H9 (cell line): Measurements from ENCODE around the gene RABGAP1L. TPM values are rescaled to one million over a fixed set of nuclear protein-coding genes. Genes with fewer than 3 reads are reported as not detected.

ENCODE experiments used
- DNase-seq: peaks from one replicate; pipeline ENCODE4 v3.0.0-alpha.2; 2017
- H2AFZ ChIP-seq: one replicate; pipeline ENCODE4 v1.6.1; 2013; ENCODE audit warnings: mild to moderate bottlenecking, low read length, control low read depth, moderate library complexity
- H2AK5ac ChIP-seq: 2 replicates; pipeline ENCODE4 v1.6.1; 2013; ENCODE audit warnings: low read length, control low read depth, mixed read lengths; ENCODE audit not compliant: insufficient read length
- H2BK120ac ChIP-seq: one replicate; pipeline ENCODE4 v1.6.1; 2013; ENCODE audit warnings: low read depth, mild to moderate bottlenecking, low read length, control low read depth, inconsistent platforms; ENCODE audit not compliant: poor library complexity, severe bottlenecking
- H2BK12ac ChIP-seq: 2 replicates; pipeline ENCODE4 v1.6.1; 2013; ENCODE audit warnings: low read length, control low read depth, mixed read lengths, low read depth; ENCODE audit not compliant: insufficient read length
- H2BK15ac ChIP-seq: 2 replicates; pipeline ENCODE4 v1.6.1; 2013; ENCODE audit warnings: low read depth, low read length, control low read depth
- H2BK20ac ChIP-seq: one replicate; pipeline ENCODE4 v1.6.1; 2013; ENCODE audit warnings: low read depth, mild to moderate bottlenecking, low read length, control low read depth, inconsistent platforms; ENCODE audit not compliant: poor library complexity, severe bottlenecking
- H2BK5ac ChIP-seq: 2 replicates; pipeline ENCODE4 v1.6.1; 2013; ENCODE audit warnings: low read length, control low read depth, mixed read lengths; ENCODE audit not compliant: insufficient read length
- H3K14ac ChIP-seq: 2 replicates; pipeline ENCODE4 v1.6.1; 2013; ENCODE audit warnings: low read length, control low read depth; ENCODE audit not compliant: insufficient read depth
- H3K18ac ChIP-seq: 2 replicates; pipeline ENCODE4 v1.6.1; 2013; ENCODE audit warnings: low read depth, mild to moderate bottlenecking, mixed read lengths, low read length, control low read depth; ENCODE audit not compliant: insufficient read length
- H3K23ac ChIP-seq: 2 replicates; pipeline ENCODE4 v1.6.1; 2013; ENCODE audit warnings: low read length, control low read depth, mixed read lengths, low read depth; ENCODE audit not compliant: insufficient read length
- H3K23me2 ChIP-seq: 2 replicates; pipeline ENCODE4 v1.6.1; 2013; ENCODE audit warnings: low read depth, mild to moderate bottlenecking, mixed read lengths, low read length, control low read depth; ENCODE audit not compliant: insufficient read length, poor library complexity, severe bottlenecking
- H3K27ac ChIP-seq: 2 replicates; pipeline ENCODE4 v1.5.1; 2013; ENCODE audit warnings: low read length, control low read depth, mixed read lengths, low read depth; ENCODE audit not compliant: insufficient read length
- H3K27me3 ChIP-seq: 2 replicates; pipeline ENCODE4 v1.6.1; 2013; ENCODE audit warnings: low read length, control low read depth, inconsistent platforms; ENCODE audit not compliant: insufficient read depth
- H3K4ac ChIP-seq: 2 replicates; pipeline ENCODE4 v1.6.1; 2013; ENCODE audit warnings: low read depth, mild to moderate bottlenecking, control low read depth, inconsistent platforms, low read length, moderate library complexity
- H3K4me1 ChIP-seq: 2 replicates; pipeline ENCODE4 v1.6.1; 2013; ENCODE audit warnings: low read length, control low read depth, inconsistent platforms; ENCODE audit not compliant: insufficient read depth
- H3K4me2 ChIP-seq: 2 replicates; pipeline ENCODE4 v1.6.1; 2013; ENCODE audit warnings: low read length, control low read depth, mixed read lengths; ENCODE audit not compliant: insufficient read length, insufficient read depth
- H3K56ac ChIP-seq: 2 replicates; pipeline ENCODE4 v1.6.1; 2013; ENCODE audit warnings: low read depth, mild to moderate bottlenecking, mixed read lengths, low read length, control low read depth; ENCODE audit not compliant: insufficient read length
- H3K79me1 ChIP-seq: 2 replicates; pipeline ENCODE4 v1.6.1; 2013; ENCODE audit warnings: low read depth, mild to moderate bottlenecking, moderate library complexity, low read length, control low read depth, inconsistent platforms; ENCODE audit not compliant: insufficient read depth, poor library complexity, severe bottlenecking
- H3K79me2 ChIP-seq: 2 replicates; pipeline ENCODE4 v1.6.1; 2013; ENCODE audit warnings: low read length, control low read depth, inconsistent platforms; ENCODE audit not compliant: insufficient read depth
- H3K9ac ChIP-seq: 2 replicates; pipeline ENCODE4 v1.6.1; 2013; ENCODE audit warnings: low read length, control low read depth, mixed read lengths; ENCODE audit not compliant: insufficient read length; ENCODE audit errors: extremely low read depth
- H3K9me3 ChIP-seq: one replicate; pipeline ENCODE4 v1.6.1; 2013; ENCODE audit warnings: low read depth, low read length, inconsistent platforms; ENCODE audit not compliant: control insufficient read depth
- H3T11ph ChIP-seq: one replicate; pipeline ENCODE4 v1.6.1; 2013; ENCODE audit warnings: mild to moderate bottlenecking, low read length, control low read depth, inconsistent platforms
- H4K20me1 ChIP-seq: one replicate; pipeline ENCODE4 v1.6.1; 2013; ENCODE audit not compliant: control insufficient read depth, insufficient read length, insufficient read depth
- H4K5ac ChIP-seq: 2 replicates; pipeline ENCODE4 v1.6.1; 2013; ENCODE audit warnings: low read depth, mild to moderate bottlenecking, mixed read lengths, low read length, control low read depth; ENCODE audit not compliant: insufficient read length
- H4K8ac ChIP-seq: replicated peaks from 2 replicates; pipeline ENCODE4 v1.6.1; 2013; ENCODE audit warnings: low read length, control low read depth, mixed read lengths, low read depth; ENCODE audit not compliant: insufficient read length
- H4K91ac ChIP-seq: 2 replicates; pipeline ENCODE4 v1.6.1; 2013; ENCODE audit warnings: low read depth, mild to moderate bottlenecking, moderate library complexity, mixed read lengths, low read length, control low read depth; ENCODE audit not compliant: insufficient read length
- H3K27ac Mint-ChIP-seq, 3 experiments: 2 replicates in 2 of 3; 3 replicates in 1 of 3; pipeline ENCODE4 v1.8.0; 2020 to 2021; ENCODE audit warnings: mixed read lengths in 3 of 3, mild to moderate bottlenecking in 1 of 3, moderate library complexity in 1 of 3
- H3K27me3 Mint-ChIP-seq: 2 replicates; pipeline ENCODE4 v1.8.0; 2021; ENCODE audit warnings: low read depth, mild to moderate bottlenecking, moderate library complexity, mixed read lengths
- H3K36me3 Mint-ChIP-seq, 3 experiments: 2 replicates in 2 of 3; 3 replicates in 1 of 3; pipeline ENCODE4 v1.8.0; 2020 to 2021; ENCODE audit warnings: low read depth in 3 of 3, mixed read lengths in 3 of 3; ENCODE audit not compliant: insufficient read depth in 1 of 3
- H3K4me1 Mint-ChIP-seq, 2 experiments: 2 replicates each; pipeline ENCODE4 v1.8.0; 2020; ENCODE audit warnings: mixed read lengths in 2 of 2
- H3K4me3 Mint-ChIP-seq, 2 experiments: 2 replicates in 1 of 2; 3 replicates in 1 of 2; pipeline ENCODE4 v1.8.0; 2020 to 2021; ENCODE audit warnings: mild to moderate bottlenecking in 2 of 2, mixed read lengths in 2 of 2, moderate library complexity in 1 of 2
- H3K9me3 Mint-ChIP-seq, 2 experiments: 2 replicates in 1 of 2; 3 replicates in 1 of 2; pipeline ENCODE4 v1.8.0; 2020; ENCODE audit warnings: mild to moderate bottlenecking in 2 of 2, mixed read lengths in 2 of 2, moderate library complexity in 1 of 2
- CTCF ChIP-seq: fragments of 200-600 bp; sonication (generic); conservative IDR thresholded peaks from 3 replicates; pipeline ENCODE4 v1.8.0; 2021; ENCODE audit warnings: antibody characterized with exemption, mild to moderate bottlenecking
- WGBS: extraction: QIAGEN DNeasy Blood & Tissue Kit; methylation state at CpG from one replicate; pipeline ENCODE4 v1.1.7; 2013; ENCODE audit warnings: missing lambda C conversion rate, low lambda C conversion rate, mixed read lengths; ENCODE audit not compliant: insufficient read length; ENCODE audit errors: extremely low coverage; 5-methylcytosine and 5-hydroxymethylcytosine counted together
- total RNA-seq: library from RNA; stranded (reverse); gene quantifications from 2 replicates; pipeline ENCODE4 v1.2.1, GENCODE V29; 2021

Gene RABGAP1L
- total RNA-seq, 1 experiment from 2014 or later, result 147 TPM

GRCh38 chr1:174426153-174426552, 266.8 kb downstream of the RABGAP1L start:
- Histone ChIP-seq H3K27ac (no peak overlapping the region), H4K8ac (no peak overlapping the region), H3K79me1 (no peaks in the 10 kb centered on the region), H3K4me1 (no peaks in the 10 kb centered on the region), H3K9ac (no peak overlapping the region), H4K91ac (no peak overlapping the region), H3K4ac (no peak overlapping the region), H2BK120ac (no peak overlapping the region), H3K23me2 (no peaks in the 10 kb centered on the region), H4K5ac (no peak overlapping the region), H3K4me2 (no peak overlapping the region), H3K14ac (no peak overlapping the region), H4K20me1 (no peaks in the 10 kb centered on the region), H3K27me3 (no peaks in the 10 kb centered on the region), H2AK5ac (no peak overlapping the region), H2AFZ (no peak overlapping the region), H2BK12ac (no peak overlapping the region), H3K23ac (no peak overlapping the region), H3K18ac (no peak overlapping the region), H3K9me3 (no peaks in the 10 kb centered on the region), H3K56ac (no peak overlapping the region), H3T11ph (no peak overlapping the region), H2BK5ac (no peak overlapping the region), H2BK20ac (no peak overlapping the region), H2BK15ac (no peak overlapping the region), H3K79me2 (no peaks in the 10 kb centered on the region)
- no peaks in the 10 kb centered on the region for H3K36me3 Mint-ChIP-seq
- no peak overlapping the region for H3K4me3 Mint-ChIP-seq
- no peaks in the 10 kb centered on the region for H3K4me1 Mint-ChIP-seq
- no peaks in the 10 kb centered on the region for H3K27me3 Mint-ChIP-seq
- no peak for DNase-seq
- TF ChIP-seq CTCF, result no peak
- no CpG with 5 or more reads among the region's 3 CpGs for WGBS
- H3K27ac Mint-ChIP-seq, result no peak overlapping the region
- no peaks in the 10 kb centered on the region for H3K9me3 Mint-ChIP-seq
